Calu3 (cell line): ENCODE measurements around the gene LAMA5. TPM values are rescaled to one million over a fixed set of nuclear protein-coding genes. Genes with fewer than 3 reads are reported as not detected.

Experiments used
- BruUV-seq: library from RNA; stranded (reverse); fragments of 400-500 nt; replicated peaks from 2 replicates; lab custom pipeline; 2021; lab: Mats Ljungman, UMichigan
- CTCF ChIA-PET: fragments of 300-600 bp; sonication (Branson Sonifier 250); formaldehyde crosslinking; loops from one replicate; lab custom pipeline; 2022; ENCODE audit warnings: antibody characterized with exemption; lab: Charles Lee
- DNase-seq: peaks from one replicate; pipeline ENCODE4 v3.0.0; 2022
- H3K27ac Mint-ChIP-seq: one replicate; pipeline ENCODE4 v1.8.0; 2022; ENCODE audit warnings: mixed read lengths; ENCODE audit not compliant: unreplicated experiment
- H3K27me3 Mint-ChIP-seq: one replicate; pipeline ENCODE4 v1.8.0; 2022; ENCODE audit warnings: mixed read lengths; ENCODE audit not compliant: unreplicated experiment
- H3K36me3 Mint-ChIP-seq: one replicate; pipeline ENCODE4 v1.8.0; 2022; ENCODE audit warnings: mild to moderate bottlenecking, moderate library complexity, mixed read lengths; ENCODE audit not compliant: insufficient read depth, unreplicated experiment
- H3K4me1 Mint-ChIP-seq: one replicate; pipeline ENCODE4 v1.8.0; 2022; ENCODE audit warnings: mild to moderate bottlenecking, low read depth, mixed read lengths; ENCODE audit not compliant: unreplicated experiment
- H3K4me3 Mint-ChIP-seq: one replicate; pipeline ENCODE4 v1.8.0; 2022; ENCODE audit warnings: mild to moderate bottlenecking, low read depth, moderate library complexity, mixed read lengths; ENCODE audit not compliant: unreplicated experiment
- H3K9me3 Mint-ChIP-seq: one replicate; pipeline ENCODE4 v1.8.0; 2022; ENCODE audit warnings: low read depth, mixed read lengths; ENCODE audit not compliant: unreplicated experiment
- CTCF ChIP-seq: fragments of 200-600 bp; IDR thresholded peaks from one replicate; pipeline ENCODE4 v1.8.0; 2022; ENCODE audit warnings: antibody characterized with exemption; ENCODE audit not compliant: unreplicated experiment
- intact Hi-C: fragments of 100-400 bp; cut with micrococcal nuclease; formaldehyde crosslinking; loops from one replicate; pipeline ENCODE4 v1.10.0; 2022; ENCODE audit not compliant: unreplicated experiment
- total RNA-seq: library from RNA; stranded (reverse); gene quantifications from 2 replicates; pipeline ENCODE4 v1.2.3, GENCODE V29; 2022

The LAMA5 gene
- total RNA-seq, 1 experiment from 2014 or later, result 763 TPM

- intact Hi-C loops, result no loop called here
- peaks cover 96% of the 10 kb centered on the region for H3K36me3 Mint-ChIP-seq
- no peaks in the 10 kb centered on the region for H3K27me3 Mint-ChIP-seq
- peaks cover 25% of the 10 kb centered on the region for H3K4me1 Mint-ChIP-seq
- peaks cover 3% of the 10 kb centered on the region for H3K9me3 Mint-ChIP-seq
- no TSS peak for BruUV-seq
- no peak overlapping the region for H3K4me3 Mint-ChIP-seq
- CTCF ChIA-PET, result no interaction called here
- no peak for TF ChIP-seq CTCF
- no peak for DNase-seq
- H3K27ac Mint-ChIP-seq, result no peak overlapping the region
These were observed 19.7 kb downstream of the LAMA5 start for GRCh38 chr20:62347445-62347844.

GRCh38 chr20:62347151-62347404 lies 20.0 kb downstream of the LAMA5 start:
- CTCF ChIA-PET, result no interaction called here
- H3K27me3 Mint-ChIP-seq, result no peaks in the 10 kb centered on the region
- H3K4me1 Mint-ChIP-seq, result peaks cover 25% of the 10 kb centered on the region
- BruUV-seq, result no TSS peak
- no peak overlapping the region for H3K4me3 Mint-ChIP-seq
- intact Hi-C loops, result no loop called here
- TF ChIP-seq CTCF, result no peak
- peaks cover 96% of the 10 kb centered on the region for H3K36me3 Mint-ChIP-seq
- no peak overlapping the region for H3K27ac Mint-ChIP-seq
- H3K9me3 Mint-ChIP-seq, result peaks cover 3% of the 10 kb centered on the region
- no peak for DNase-seq

- Mint-ChIP-seq H3K4me1 (peaks cover 25% of the 10 kb centered on the region), H3K36me3 (peaks cover 96% of the 10 kb centered on the region), H3K4me3 (no peak overlapping the region), H3K27ac (no peak overlapping the region), H3K27me3 (no peaks in the 10 kb centered on the region), H3K9me3 (peaks cover 3% of the 10 kb centered on the region)
- DNase-seq, result no peak
- TF ChIP-seq CTCF, result no peak
- CTCF ChIA-PET, result no interaction called here
- BruUV-seq, result no TSS peak
- intact Hi-C loops, result no loop called here
These were observed 20.5 kb downstream of the LAMA5 start for GRCh38 chr20:62346398-62347150.

- Mint-ChIP-seq H3K4me3 (no peak overlapping the region), H3K27me3 (no peaks in the 10 kb centered on the region), H3K36me3 (peaks cover 96% of the 10 kb centered on the region), H3K4me1 (peaks cover 25% of the 10 kb centered on the region), H3K9me3 (peaks cover 3% of the 10 kb centered on the region), H3K27ac (no peak overlapping the region)
- CTCF ChIA-PET, result no interaction called here
- no TSS peak for BruUV-seq
- intact Hi-C loops, result no loop called here
- no peak for TF ChIP-seq CTCF
- DNase-seq, result no peak
These were observed 21.3 kb downstream of the LAMA5 start for GRCh38 chr20:62345681-62346370.
